Measurements from ENCODE around the gene UHRF1. TPM values are rescaled to one million over a fixed set of nuclear protein-coding genes. Genes with fewer than 3 reads are reported as not detected.

The UHRF1 gene
- total and polyA plus RNA-seq, 2 of the 13 experiments (the other 11 are each of a cell fraction or from before 2014, with no cell fraction given): 6.8 to 78.4 TPM

- no peak for TF ChIP-seq WIZ (CRISPR knock-in tag; IDR thresholded peaks at IDR 0.05)
- no peak for TF ChIP-seq CCDC6 (CRISPR knock-in tag; IDR thresholded peaks at IDR 0.05)
- no peak for TF ChIP-seq TOE1 (CRISPR knock-in tag; IDR thresholded peaks at IDR 0.05)
- TF ChIP-seq ZNF660 (CRISPR knock-in tag; IDR thresholded peaks at IDR 0.05; ENCODE audit: borderline replicate concordance, low read depth): no peak
- no peak for TF ChIP-seq ZNF138 (CRISPR knock-in tag; IDR thresholded peaks at IDR 0.05; ENCODE audit: low read depth)
- TF ChIP-seq MAZ (IDR thresholded peaks at IDR 0.05; ENCODE audit: borderline replicate concordance, low read depth, low read length): no peak
- no peak for TF ChIP-seq MAZ (CRISPR knock-in tag; IDR thresholded peaks at IDR 0.05; ENCODE audit: low read depth)
- TF ChIP-seq, protein P1, sequence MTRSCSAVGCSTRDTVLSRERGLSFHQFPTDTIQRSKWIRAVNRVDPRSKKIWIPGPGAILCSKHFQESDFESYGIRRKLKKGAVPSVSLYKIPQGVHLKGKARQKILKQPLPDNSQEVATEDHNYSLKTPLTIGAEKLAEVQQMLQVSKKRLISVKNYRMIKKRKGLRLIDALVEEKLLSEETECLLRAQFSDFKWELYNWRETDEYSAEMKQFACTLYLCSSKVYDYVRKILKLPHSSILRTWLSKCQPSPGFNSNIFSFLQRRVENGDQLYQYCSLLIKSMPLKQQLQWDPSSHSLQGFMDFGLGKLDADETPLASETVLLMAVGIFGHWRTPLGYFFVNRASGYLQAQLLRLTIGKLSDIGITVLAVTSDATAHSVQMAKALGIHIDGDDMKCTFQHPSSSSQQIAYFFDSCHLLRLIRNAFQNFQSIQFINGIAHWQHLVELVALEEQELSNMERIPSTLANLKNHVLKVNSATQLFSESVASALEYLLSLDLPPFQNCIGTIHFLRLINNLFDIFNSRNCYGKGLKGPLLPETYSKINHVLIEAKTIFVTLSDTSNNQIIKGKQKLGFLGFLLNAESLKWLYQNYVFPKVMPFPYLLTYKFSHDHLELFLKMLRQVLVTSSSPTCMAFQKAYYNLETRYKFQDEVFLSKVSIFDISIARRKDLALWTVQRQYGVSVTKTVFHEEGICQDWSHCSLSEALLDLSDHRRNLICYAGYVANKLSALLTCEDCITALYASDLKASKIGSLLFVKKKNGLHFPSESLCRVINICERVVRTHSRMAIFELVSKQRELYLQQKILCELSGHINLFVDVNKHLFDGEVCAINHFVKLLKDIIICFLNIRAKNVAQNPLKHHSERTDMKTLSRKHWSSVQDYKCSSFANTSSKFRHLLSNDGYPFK (CRISPR knock-in tag; IDR thresholded peaks at IDR 0.05; ENCODE audit: borderline replicate concordance): no peak
- no peak for TF ChIP-seq MAFK (conservative IDR thresholded peaks at IDR 0.05 in 1 of 2, IDR thresholded peaks at IDR 0.05 in 1 of 2; ENCODE audit: low read length in 2 of 2)
- TF ChIP-seq SMYD3 (CRISPR knock-in tag; IDR thresholded peaks at IDR 0.05): no peak
- TF ChIP-seq, protein P2, sequence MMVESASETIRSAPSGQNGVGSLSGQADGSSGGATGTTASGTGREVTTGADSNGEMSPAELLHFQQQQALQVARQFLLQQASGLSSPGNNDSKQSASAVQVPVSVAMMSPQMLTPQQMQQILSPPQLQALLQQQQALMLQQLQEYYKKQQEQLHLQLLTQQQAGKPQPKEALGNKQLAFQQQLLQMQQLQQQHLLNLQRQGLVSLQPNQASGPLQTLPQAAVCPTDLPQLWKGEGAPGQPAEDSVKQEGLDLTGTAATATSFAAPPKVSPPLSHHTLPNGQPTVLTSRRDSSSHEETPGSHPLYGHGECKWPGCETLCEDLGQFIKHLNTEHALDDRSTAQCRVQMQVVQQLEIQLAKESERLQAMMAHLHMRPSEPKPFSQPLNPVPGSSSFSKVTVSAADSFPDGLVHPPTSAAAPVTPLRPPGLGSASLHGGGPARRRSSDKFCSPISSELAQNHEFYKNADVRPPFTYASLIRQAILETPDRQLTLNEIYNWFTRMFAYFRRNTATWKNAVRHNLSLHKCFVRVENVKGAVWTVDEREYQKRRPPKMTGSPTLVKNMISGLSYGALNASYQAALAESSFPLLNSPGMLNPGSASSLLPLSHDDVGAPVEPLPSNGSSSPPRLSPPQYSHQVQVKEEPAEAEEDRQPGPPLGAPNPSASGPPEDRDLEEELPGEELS (CRISPR knock-in tag; IDR thresholded peaks at IDR 0.05): no peak
- no peak for TF ChIP-seq GATA4 (IDR thresholded peaks at IDR 0.05; ENCODE audit: borderline replicate concordance, low read depth)
- TF ChIP-seq ZNF280B (CRISPR knock-in tag; IDR thresholded peaks at IDR 0.05; ENCODE audit: borderline replicate concordance): no peak; the same call in 1 of the 2 replicates
- no peak for TF ChIP-seq SMC3 (IDR thresholded peaks at IDR 0.05; ENCODE audit: low read length)
- no peak for TF ChIP-seq SATB2 (CRISPR knock-in tag; IDR thresholded peaks at IDR 0.05)
- no peak for TF ChIP-seq ZNF24 (IDR thresholded peaks at IDR 0.05)
- TF ChIP-seq CC2D1A (CRISPR knock-in tag; IDR thresholded peaks at IDR 0.05): no peak
Measured at GRCh38 chr19:4971424-4971793, 62.1 kb downstream of the UHRF1 start (continued).
